Measurements from ENCODE around the gene IKZF3. TPM values are rescaled to one million over a fixed set of nuclear protein-coding genes. Genes with fewer than 3 reads are reported as not detected.

Gene IKZF3
- total RNA-seq, 1 experiment from 2014 or later = 0.22 TPM

DNA sequence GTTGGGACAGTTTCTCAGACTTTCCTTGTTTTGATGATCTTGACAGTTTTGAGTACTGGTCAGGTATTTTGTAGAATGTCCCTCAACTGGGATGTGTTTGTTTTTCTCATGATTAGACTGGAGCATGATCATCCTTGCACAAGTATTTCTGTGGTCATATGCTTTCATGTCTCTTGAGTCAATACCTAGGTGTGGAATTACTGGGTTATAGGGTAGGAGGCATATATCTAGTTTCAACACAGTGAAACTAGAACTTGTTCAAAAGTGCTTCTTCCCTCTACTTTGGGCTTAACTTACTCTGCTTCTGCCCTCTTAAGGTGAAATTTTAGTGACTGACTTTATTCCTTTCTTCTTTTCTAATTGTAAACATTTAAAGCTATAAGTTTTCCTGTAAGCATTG, 30.1 kb downstream of the IKZF3 start:
- H2AFZ ChIP-seq (ENCODE audit: low read length) = no peak overlapping the region
- Mint-ChIP-seq H3K9me3 (peaks cover 8 to 12% of the 10 kb centered on the region in 2 experiments; a peak in 4 of 5 replicates), H3K4me1 (no peaks in the 10 kb centered on the region), H3K4me3 (no peak overlapping the region), H3K36me3 (ENCODE audit: insufficient read depth in 1 of 3, low read depth in 3 of 3) (no peaks in the 10 kb centered on the region), H3K27ac (no peak overlapping the region), H3K27me3 (ENCODE audit: low read depth) (peaks cover 5% of the 10 kb centered on the region)
- H2BK15ac ChIP-seq (ENCODE audit: low read depth, low read length) = no peak overlapping the region
- no peak overlapping the region for H3K14ac ChIP-seq (ENCODE audit: insufficient read depth, low read length)
- H3K4ac ChIP-seq (ENCODE audit: low read depth, low read length) = no peak overlapping the region
- H3T11ph ChIP-seq (ENCODE audit: low read length) = no peak overlapping the region
- H4K20me1 ChIP-seq (ENCODE audit: control insufficient read depth, insufficient read depth, insufficient read length) = no peaks in the 10 kb centered on the region
- no peak overlapping the region for H2BK120ac ChIP-seq (ENCODE audit: low read depth, low read length, poor library complexity, severe bottlenecking)
- H3K18ac ChIP-seq (ENCODE audit: insufficient read length, low read depth, low read length) = no peak overlapping the region
- H3K27me3 ChIP-seq (ENCODE audit: insufficient read depth, low read length) = no peaks in the 10 kb centered on the region
- no peak for DNase-seq
- TF ChIP-seq, protein P1, sequence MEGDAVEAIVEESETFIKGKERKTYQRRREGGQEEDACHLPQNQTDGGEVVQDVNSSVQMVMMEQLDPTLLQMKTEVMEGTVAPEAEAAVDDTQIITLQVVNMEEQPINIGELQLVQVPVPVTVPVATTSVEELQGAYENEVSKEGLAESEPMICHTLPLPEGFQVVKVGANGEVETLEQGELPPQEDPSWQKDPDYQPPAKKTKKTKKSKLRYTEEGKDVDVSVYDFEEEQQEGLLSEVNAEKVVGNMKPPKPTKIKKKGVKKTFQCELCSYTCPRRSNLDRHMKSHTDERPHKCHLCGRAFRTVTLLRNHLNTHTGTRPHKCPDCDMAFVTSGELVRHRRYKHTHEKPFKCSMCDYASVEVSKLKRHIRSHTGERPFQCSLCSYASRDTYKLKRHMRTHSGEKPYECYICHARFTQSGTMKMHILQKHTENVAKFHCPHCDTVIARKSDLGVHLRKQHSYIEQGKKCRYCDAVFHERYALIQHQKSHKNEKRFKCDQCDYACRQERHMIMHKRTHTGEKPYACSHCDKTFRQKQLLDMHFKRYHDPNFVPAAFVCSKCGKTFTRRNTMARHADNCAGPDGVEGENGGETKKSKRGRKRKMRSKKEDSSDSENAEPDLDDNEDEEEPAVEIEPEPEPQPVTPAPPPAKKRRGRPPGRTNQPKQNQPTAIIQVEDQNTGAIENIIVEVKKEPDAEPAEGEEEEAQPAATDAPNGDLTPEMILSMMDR (conservative IDR thresholded peaks at IDR 0.05) = no peak
- H3K27ac ChIP-seq (ENCODE audit: insufficient read length, low read depth, low read length) = no peak overlapping the region
- no peaks in the 10 kb centered on the region for H3K79me2 ChIP-seq (ENCODE audit: insufficient read depth, low read length)
- no peak overlapping the region for H2BK5ac ChIP-seq (ENCODE audit: insufficient read length, low read length)
- no peak overlapping the region for H4K8ac ChIP-seq (replicated peaks; ENCODE audit: insufficient read length, low read depth, low read length)
- no peak overlapping the region for H3K9ac ChIP-seq (ENCODE audit: extremely low read depth, insufficient read length, low read length)
- no peaks in the 10 kb centered on the region for H3K4me1 ChIP-seq (ENCODE audit: insufficient read depth, low read length)
- no peak overlapping the region for H2BK12ac ChIP-seq (ENCODE audit: insufficient read length, low read depth, low read length)
- H3K23ac ChIP-seq (ENCODE audit: insufficient read length, low read depth, low read length) = no peak overlapping the region
- H3K9me3 ChIP-seq (ENCODE audit: control insufficient read depth, low read depth, low read length) = no peaks in the 10 kb centered on the region
- H4K91ac ChIP-seq (ENCODE audit: insufficient read length, low read depth, low read length) = no peak overlapping the region
- no peak overlapping the region for H2BK20ac ChIP-seq (ENCODE audit: low read depth, low read length, poor library complexity, severe bottlenecking)
- no peaks in the 10 kb centered on the region for H3K79me1 ChIP-seq (ENCODE audit: insufficient read depth, low read depth, low read length, poor library complexity, severe bottlenecking)
- H4K5ac ChIP-seq (ENCODE audit: insufficient read length, low read depth, low read length) = no peak overlapping the region
- H3K23me2 ChIP-seq (ENCODE audit: insufficient read length, low read depth, low read length, poor library complexity, severe bottlenecking) = no peaks in the 10 kb centered on the region
- H3K56ac ChIP-seq (ENCODE audit: insufficient read length, low read depth, low read length) = no peak overlapping the region
- H2AK5ac ChIP-seq (ENCODE audit: insufficient read length, low read length) = no peak overlapping the region
- no peak overlapping the region for H3K4me2 ChIP-seq (ENCODE audit: insufficient read depth, insufficient read length, low read length)

Measured in H9 (cell line).